ENCODE data around the gene LITAFD. TPM values are rescaled to one million over a fixed set of nuclear protein-coding genes. Genes with fewer than 3 reads are reported as not detected.

LITAFD gene
- total RNA-seq, 1 experiment from 2014 or later: 0.45 TPM

DNA sequence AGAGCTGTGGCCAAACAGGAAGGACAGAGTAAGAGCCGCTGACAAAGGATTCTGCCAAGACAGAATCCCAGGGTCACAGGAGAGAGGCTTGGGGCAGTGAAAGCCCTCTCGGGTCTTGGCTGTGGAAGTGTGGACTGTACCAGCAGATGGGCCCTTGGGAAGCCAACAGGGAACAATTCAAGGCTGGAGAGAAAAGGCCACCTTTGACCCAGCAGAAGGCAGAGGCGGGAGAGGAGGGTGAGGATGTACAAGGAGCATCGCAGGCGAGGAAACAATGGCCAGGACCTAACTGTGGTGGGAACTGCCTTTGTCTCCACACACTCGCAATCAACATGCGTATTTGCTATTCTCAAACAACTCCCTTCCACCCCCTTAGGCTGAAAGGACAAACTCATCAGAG, 29.0 kb upstream of the LITAFD start:
- Histone ChIP-seq H3K27me3 (ENCODE audit: low read length) (no peaks in the 10 kb centered on the region), H3K9ac (ENCODE audit: low read length) (no peak overlapping the region), H3K9me2 (replicated peaks; ENCODE audit: insufficient read depth, low read length) (no peaks in the 10 kb centered on the region), H3K4me3 (ENCODE audit: low read length) (no peak overlapping the region), H3K9me3 (ENCODE audit: low read length) (no peaks in the 10 kb centered on the region), H3K36me3 (ENCODE audit: insufficient read depth, low read length) (peaks cover 10% of the 10 kb centered on the region), H2AFZ (ENCODE audit: low read length) (no peak overlapping the region), H4K20me1 (ENCODE audit: insufficient read depth, low read depth, low read length) (0 out of 2 replicates have a peak, but pooled peaks cover 3% of the 10 kb centered on the region), H3K4me1 (ENCODE audit: low read length) (no peaks in the 10 kb centered on the region), H3K4me2 (ENCODE audit: low read depth, low read length, poor library complexity, severe bottlenecking) (no peak overlapping the region), H3K27ac (ENCODE audit: low read length) (no peak overlapping the region), H3K79me2 (ENCODE audit: low read length) (no peaks in the 10 kb centered on the region)
- DNase-seq: no peak

- no peak for DNase-seq
- Histone ChIP-seq H3K9me2 (replicated peaks; ENCODE audit: insufficient read depth, low read length) (no peaks in the 10 kb centered on the region), H3K4me2 (ENCODE audit: low read depth, low read length, poor library complexity, severe bottlenecking) (no peak overlapping the region), H3K4me1 (ENCODE audit: low read length) (no peaks in the 10 kb centered on the region), H2AFZ (ENCODE audit: low read length) (no peak overlapping the region), H3K36me3 (ENCODE audit: insufficient read depth, low read length) (peaks cover 10% of the 10 kb centered on the region), H3K27me3 (ENCODE audit: low read length) (no peaks in the 10 kb centered on the region), H3K79me2 (ENCODE audit: low read length) (no peaks in the 10 kb centered on the region; the same call in 1 of the 2 replicates), H3K9ac (ENCODE audit: low read length) (no peak overlapping the region), H3K4me3 (ENCODE audit: low read length) (no peak overlapping the region), H4K20me1 (ENCODE audit: insufficient read depth, low read depth, low read length) (0 out of 2 replicates have a peak, but pooled peaks cover 3% of the 10 kb centered on the region), H3K27ac (ENCODE audit: low read length) (no peak overlapping the region), H3K9me3 (ENCODE audit: low read length) (no peaks in the 10 kb centered on the region)
These were observed 28.5 kb upstream of the LITAFD start for GRCh38 chr16:8853611-8854010.

- DNase-seq: no peak
- Histone ChIP-seq H4K20me1 (ENCODE audit: insufficient read depth, low read depth, low read length) (0 out of 2 replicates have a peak, but pooled peaks cover 3% of the 10 kb centered on the region), H3K79me2 (ENCODE audit: low read length) (peaks cover 4% of the 10 kb centered on the region; the same call in 1 of the 2 replicates), H3K27me3 (ENCODE audit: low read length) (no peaks in the 10 kb centered on the region), H2AFZ (ENCODE audit: low read length) (no peak overlapping the region), H3K9me2 (replicated peaks; ENCODE audit: insufficient read depth, low read length) (no peaks in the 10 kb centered on the region), H3K36me3 (ENCODE audit: insufficient read depth, low read length) (peaks cover 6% of the 10 kb centered on the region; the same call in 1 of the 2 replicates), H3K4me3 (ENCODE audit: low read length) (no peak overlapping the region), H3K9me3 (ENCODE audit: low read length) (no peaks in the 10 kb centered on the region), H3K4me2 (ENCODE audit: low read depth, low read length, poor library complexity, severe bottlenecking) (no peak overlapping the region), H3K4me1 (ENCODE audit: low read length) (no peaks in the 10 kb centered on the region), H3K9ac (ENCODE audit: low read length) (no peak overlapping the region), H3K27ac (ENCODE audit: low read length) (no peak overlapping the region)
These were observed 27.7 kb upstream of the LITAFD start for GRCh38 chr16:8854298-8854948.

GRCh38 chr16:8855051-8855786, 26.9 kb upstream of the LITAFD start:
- H3K27me3 ChIP-seq (ENCODE audit: low read length): no peaks in the 10 kb centered on the region
- DNase-seq: peak; percentile 64
- no peak overlapping the region for H3K4me2 ChIP-seq (ENCODE audit: low read depth, low read length, poor library complexity, severe bottlenecking)
- H4K20me1 ChIP-seq (ENCODE audit: insufficient read depth, low read depth, low read length): 0 out of 2 replicates have a peak, but pooled peaks cover 3% of the 10 kb centered on the region
- H3K9me3 ChIP-seq (ENCODE audit: low read length): no peaks in the 10 kb centered on the region
- peaks cover 4% of the 10 kb centered on the region for H3K4me1 ChIP-seq (ENCODE audit: low read length)
- no peak overlapping the region for H3K4me3 ChIP-seq (ENCODE audit: low read length)
- no peak overlapping the region for H3K9ac ChIP-seq (ENCODE audit: low read length)
- H3K79me2 ChIP-seq (ENCODE audit: low read length): peaks cover 7% of the 10 kb centered on the region
- H3K9me2 ChIP-seq (replicated peaks; ENCODE audit: insufficient read depth, low read length): no peaks in the 10 kb centered on the region
- H3K36me3 ChIP-seq (ENCODE audit: insufficient read depth, low read length): peaks cover 7% of the 10 kb centered on the region; the same call in 1 of the 2 replicates
- no peak overlapping the region for H3K27ac ChIP-seq (ENCODE audit: low read length)
- no peak overlapping the region for H2AFZ ChIP-seq (ENCODE audit: low read length)

DNA sequence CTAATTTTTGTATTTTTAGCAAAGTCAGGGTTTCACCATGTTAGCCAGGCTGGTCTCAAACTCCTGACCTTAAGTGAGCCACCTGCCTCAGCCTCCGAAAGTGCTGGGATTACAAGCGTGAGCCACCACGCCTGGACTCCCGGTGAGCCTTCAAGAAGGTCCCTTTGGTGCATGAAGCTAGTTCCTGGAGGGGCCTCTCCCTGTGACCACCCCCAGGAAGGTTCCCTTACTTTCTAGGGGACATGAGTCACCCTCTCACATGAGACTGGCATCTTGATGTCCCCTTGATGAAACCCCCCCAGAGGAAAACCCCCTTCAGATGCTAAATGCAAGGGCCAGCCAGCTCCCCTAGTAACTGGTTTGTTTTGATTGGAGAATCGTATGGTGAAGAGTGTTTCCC, 26.2 kb upstream of the LITAFD start:
- 0 out of 2 replicates have a peak, but pooled peaks cover 3% of the 10 kb centered on the region for H4K20me1 ChIP-seq (ENCODE audit: insufficient read depth, low read depth, low read length)
- no peaks in the 10 kb centered on the region for H3K9me2 ChIP-seq (replicated peaks; ENCODE audit: insufficient read depth, low read length)
- H3K9me3 ChIP-seq (ENCODE audit: low read length): no peaks in the 10 kb centered on the region
- H3K27ac ChIP-seq (ENCODE audit: low read length): no peak overlapping the region
- peaks cover 13% of the 10 kb centered on the region for H3K79me2 ChIP-seq (ENCODE audit: low read length)
- H3K27me3 ChIP-seq (ENCODE audit: low read length): no peaks in the 10 kb centered on the region
- no peak overlapping the region for H3K9ac ChIP-seq (ENCODE audit: low read length)
- no peak for DNase-seq
- no peak overlapping the region for H2AFZ ChIP-seq (ENCODE audit: low read length)
- no peak overlapping the region for H3K4me2 ChIP-seq (ENCODE audit: low read depth, low read length, poor library complexity, severe bottlenecking)
- peaks cover 9% of the 10 kb centered on the region for H3K4me1 ChIP-seq (ENCODE audit: low read length)
- no peak overlapping the region for H3K4me3 ChIP-seq (ENCODE audit: low read length)
- H3K36me3 ChIP-seq (ENCODE audit: insufficient read depth, low read length): peaks cover 8% of the 10 kb centered on the region; the same call in 1 of the 2 replicates

DNA sequence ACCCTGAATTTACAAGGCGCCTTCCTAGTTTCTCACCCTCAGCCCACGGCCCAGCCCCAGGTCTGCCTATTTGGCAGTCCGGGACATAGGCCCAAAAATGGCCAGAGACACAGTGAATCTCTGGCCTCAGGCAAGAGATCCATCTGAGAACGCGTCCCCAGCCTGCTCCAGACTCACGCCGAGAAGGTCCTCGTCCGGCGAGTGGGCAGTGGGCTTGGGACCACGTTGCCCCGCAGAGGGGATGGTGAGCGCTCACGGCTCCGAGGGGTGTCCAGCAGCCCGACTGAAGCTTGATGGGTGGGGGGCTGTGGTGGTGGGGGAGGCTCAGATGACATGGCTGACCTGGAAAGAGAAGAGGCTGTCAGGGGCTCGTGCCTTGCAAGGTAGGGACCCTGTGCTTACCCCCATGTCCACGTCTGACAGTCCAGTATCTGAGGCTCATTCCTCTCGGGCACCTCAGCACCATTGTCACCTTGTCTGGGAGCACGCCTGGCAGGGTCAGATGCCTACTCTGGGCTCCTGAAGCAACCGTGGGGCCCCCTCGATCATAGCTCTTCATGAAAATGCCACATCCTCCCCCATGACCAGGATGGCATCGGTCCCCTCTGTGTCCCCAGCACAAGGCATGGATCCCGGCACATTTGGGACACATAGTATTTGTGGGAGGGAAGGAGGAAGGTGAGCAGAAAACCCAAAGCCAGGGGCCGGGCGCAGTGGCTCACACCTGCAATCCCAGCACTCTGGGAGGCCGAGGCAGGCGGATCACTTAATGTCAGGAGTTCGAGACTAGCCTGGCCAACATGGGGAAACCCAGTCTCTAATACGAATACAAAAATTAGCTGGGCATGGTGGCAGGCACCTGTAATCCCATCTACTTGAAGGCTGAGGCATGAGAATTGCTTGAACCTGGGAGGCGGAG, 22.9 kb upstream of the LITAFD start:
- Histone ChIP-seq H4K20me1 (ENCODE audit: insufficient read depth, low read depth, low read length) (peaks cover 15% of the 10 kb centered on the region), H2AFZ (ENCODE audit: low read length) (no peak overlapping the region), H3K4me3 (ENCODE audit: low read length) (no peak overlapping the region), H3K9me2 (replicated peaks; ENCODE audit: insufficient read depth, low read length) (no peaks in the 10 kb centered on the region), H3K27ac (ENCODE audit: low read length) (no peak overlapping the region), H3K4me1 (ENCODE audit: low read length) (peaks cover 14% of the 10 kb centered on the region), H3K9ac (ENCODE audit: low read length) (no peak overlapping the region), H3K4me2 (ENCODE audit: low read depth, low read length, poor library complexity, severe bottlenecking) (no peak overlapping the region), H3K27me3 (ENCODE audit: low read length) (no peaks in the 10 kb centered on the region), H3K79me2 (ENCODE audit: low read length) (peaks cover 39% of the 10 kb centered on the region), H3K9me3 (ENCODE audit: low read length) (no peaks in the 10 kb centered on the region), H3K36me3 (ENCODE audit: insufficient read depth, low read length) (peaks cover 13% of the 10 kb centered on the region; the same call in 1 of the 2 replicates)
- no peak for DNase-seq

DNA sequence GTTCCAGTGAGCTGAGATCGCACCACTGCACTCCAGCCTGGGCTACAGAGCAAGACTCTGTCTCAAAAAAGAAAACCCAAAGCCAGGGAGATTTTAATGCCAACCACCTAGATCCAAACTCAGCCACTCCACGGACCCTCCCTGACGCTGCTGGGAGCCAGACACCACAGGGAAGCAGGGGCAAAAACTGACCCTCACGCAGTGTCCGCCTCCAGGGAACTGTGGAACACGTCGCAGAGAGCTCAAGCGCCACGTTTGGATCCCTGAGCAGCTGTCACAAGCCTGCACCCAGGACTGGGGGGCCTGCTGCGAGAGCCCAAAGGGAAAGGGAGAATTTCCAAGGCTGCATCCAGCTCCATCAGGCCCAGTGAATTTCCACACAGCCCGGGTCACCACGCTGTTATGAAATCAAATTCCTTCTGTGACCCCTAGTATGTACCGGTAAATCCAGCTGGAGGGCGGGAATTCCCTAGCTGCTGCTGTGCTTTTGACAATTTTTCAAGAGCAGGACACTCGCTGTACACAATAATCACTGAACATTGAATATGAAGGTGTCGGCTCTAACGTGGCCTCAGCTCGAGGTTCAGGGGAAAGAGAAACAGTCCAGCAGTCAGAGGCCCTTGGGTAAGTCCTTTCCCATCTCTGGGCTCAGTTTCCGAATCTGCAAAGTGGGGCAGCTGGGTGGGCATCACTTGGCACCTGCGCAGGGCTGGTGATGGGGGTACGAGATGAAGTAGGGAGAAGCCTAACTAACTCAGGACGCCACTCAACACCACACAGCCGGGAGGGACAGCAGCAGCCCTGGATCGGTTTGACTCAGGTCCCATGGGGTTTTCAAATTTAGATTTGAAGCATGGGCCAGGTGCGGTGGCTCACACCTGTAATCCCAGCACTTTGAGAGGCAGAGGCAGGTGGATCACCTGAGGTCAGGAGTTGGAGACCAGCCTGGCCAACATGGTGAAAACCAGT, 22.0 kb upstream of the LITAFD start:
- no peaks in the 10 kb centered on the region for H3K27me3 ChIP-seq (ENCODE audit: low read length)
- peaks cover 16% of the 10 kb centered on the region for H4K20me1 ChIP-seq (ENCODE audit: insufficient read depth, low read depth, low read length)
- no peak overlapping the region for H2AFZ ChIP-seq (ENCODE audit: low read length)
- H3K9me2 ChIP-seq (replicated peaks; ENCODE audit: insufficient read depth, low read length): no peaks in the 10 kb centered on the region
- no peak overlapping the region for H3K9ac ChIP-seq (ENCODE audit: low read length)
- H3K9me3 ChIP-seq (ENCODE audit: low read length): no peaks in the 10 kb centered on the region
- peaks cover 24% of the 10 kb centered on the region for H3K4me1 ChIP-seq (ENCODE audit: low read length)
- H3K27ac ChIP-seq (ENCODE audit: low read length): no peak overlapping the region; the same call in 1 of the 2 replicates
- DNase-seq: no peak
- no peak overlapping the region for H3K4me2 ChIP-seq (ENCODE audit: low read depth, low read length, poor library complexity, severe bottlenecking)
- peaks cover 49% of the 10 kb centered on the region for H3K79me2 ChIP-seq (ENCODE audit: low read length)
- H3K36me3 ChIP-seq (ENCODE audit: insufficient read depth, low read length): peaks cover 13% of the 10 kb centered on the region; the same call in 1 of the 2 replicates
- H3K4me3 ChIP-seq (ENCODE audit: low read length): no peak overlapping the region

Measured in Karpas-422 (cell line).